CD4-positive, alpha-beta T cell treated with Interleukin-6 for 4 hours (primary cell): ENCODE results near the gene MDFIC.

Source experiments
- DNase-seq: peaks from one replicate; pipeline ENCODE4 v3.0.0-alpha.2; 2020; ENCODE audit warnings: mixed read lengths

MDFIC gene

DNA sequence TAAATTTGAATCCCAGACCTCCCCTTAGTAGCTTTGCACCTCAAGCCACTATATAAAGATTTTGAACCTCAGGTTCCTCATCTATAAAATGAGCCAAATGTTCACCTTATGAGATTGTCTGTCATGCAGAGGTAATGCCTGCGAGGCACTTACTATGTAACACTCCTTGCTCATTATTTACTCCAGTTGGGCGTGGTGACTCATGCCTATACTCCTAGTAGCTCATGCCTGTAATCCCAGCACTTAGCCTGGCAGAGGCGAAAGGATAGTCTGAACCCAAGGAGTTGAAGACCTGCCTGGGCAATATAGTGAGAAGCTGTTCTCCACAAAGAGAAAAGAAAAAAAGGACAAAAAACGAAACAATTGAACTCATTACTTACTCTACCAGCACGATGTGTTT is 82.2 kb downstream of the MDFIC start:
- no peak for DNase-seq

DNA sequence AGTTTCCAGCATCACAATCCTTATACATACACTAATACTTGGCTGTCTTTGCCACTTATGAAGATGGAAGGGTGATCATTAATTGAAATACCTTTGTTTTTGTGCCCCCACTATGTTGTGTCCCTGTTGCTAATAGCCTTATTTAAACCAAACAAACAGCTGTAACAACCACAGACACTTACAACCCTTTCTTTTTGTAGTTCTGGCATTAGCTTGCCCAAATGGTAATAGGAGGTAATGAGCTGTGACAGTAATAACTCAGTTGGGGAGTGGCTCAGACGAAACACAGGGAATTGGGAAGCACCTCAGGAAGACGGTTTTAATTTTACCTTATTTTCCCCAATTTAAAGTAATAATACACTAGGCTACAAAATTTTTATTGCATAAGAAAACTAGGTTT is 83.4 kb downstream of the MDFIC start:
- no peak for DNase-seq

DNA sequence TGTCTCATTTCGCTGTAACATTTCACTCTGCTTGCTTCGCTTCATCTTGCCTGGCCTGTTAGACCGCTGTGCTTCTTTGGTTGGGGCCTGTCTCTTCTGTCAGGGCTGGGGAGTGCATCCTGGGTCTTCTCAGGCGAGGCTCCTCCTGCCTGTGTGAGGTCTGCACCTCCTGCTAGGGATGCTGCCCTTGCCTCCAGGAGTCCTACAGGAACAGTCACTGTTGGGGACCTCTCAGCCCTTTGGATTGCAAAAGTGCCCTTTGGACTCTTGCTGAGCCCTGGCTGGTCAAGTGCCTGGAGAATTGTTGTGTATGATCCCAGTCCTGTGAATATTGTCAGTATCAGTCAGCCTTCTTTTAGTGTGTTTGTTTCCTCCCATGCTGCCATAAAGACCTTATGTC is 84.1 kb downstream of the MDFIC start:
- DNase-seq: no peak

DNA sequence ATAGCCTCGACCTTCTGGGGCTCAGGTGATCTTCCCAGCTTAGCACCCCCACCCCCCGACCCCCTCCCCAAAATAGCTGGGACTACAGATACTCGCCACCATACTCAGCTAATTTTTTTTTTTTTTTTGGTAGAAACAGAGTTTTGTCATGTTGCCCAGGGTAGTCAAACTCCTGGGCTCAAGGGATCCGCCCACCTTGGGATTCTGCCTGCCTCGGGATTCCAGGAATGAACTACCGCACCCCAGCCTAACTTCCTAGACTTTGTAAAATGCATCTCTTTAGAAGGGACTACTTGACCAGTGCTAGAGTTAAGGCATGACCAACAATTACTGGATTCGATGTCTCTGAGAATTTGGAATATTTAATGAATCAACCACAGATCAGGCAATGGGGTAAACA is 85.9 kb downstream of the MDFIC start:
- no peak for DNase-seq

DNA sequence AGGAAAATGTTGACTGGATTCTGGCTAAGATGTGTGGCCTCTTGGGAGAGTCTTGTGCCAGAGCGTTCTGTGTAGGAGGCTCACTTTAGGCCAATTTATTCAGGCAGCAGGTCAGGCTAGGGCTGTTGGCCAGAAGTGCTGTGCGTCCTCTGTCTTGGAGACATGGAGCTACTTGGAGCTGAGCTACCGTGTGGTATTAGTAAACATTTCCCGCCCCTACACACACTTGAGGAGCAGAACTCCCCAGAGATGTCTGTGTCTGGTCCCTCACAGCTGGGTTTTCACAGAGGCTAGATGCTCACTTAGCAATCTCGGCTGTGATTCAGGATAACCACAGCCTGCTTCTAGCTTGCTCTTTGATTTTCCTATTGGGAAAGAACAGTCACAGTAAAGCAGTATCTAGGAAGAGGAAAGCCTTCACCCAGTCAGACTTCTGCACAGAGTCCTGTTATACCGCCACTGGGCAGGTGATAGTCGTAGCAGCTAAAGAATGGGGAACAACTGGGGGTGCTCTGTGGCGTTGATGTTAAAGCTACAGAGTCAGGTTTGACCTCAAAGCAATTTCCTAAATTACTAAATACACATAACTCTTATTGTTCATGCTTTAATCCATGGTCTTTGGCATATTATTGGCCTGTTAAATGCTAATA is 86.7 kb downstream of the MDFIC start:
- no peak for DNase-seq

DNA sequence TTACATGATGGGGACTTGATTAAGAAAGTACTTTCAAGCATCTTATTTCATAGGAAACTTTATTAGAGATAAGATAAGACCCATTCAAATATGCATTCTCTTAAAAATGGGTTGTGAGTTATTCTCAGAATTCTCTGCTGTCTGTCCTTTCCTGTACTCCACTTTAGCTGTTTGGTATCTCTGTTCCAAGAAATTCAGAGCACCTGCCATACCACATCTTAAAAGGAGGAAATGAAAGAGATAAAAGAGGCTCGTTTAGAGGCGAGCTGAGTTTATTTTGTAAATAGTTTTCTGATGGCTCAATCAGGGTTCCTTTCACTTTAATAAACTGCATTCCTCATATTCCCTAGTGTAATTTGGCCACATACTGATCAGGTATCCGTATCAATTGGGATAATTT is 87.2 kb downstream of the MDFIC start:
- no peak for DNase-seq

DNA sequence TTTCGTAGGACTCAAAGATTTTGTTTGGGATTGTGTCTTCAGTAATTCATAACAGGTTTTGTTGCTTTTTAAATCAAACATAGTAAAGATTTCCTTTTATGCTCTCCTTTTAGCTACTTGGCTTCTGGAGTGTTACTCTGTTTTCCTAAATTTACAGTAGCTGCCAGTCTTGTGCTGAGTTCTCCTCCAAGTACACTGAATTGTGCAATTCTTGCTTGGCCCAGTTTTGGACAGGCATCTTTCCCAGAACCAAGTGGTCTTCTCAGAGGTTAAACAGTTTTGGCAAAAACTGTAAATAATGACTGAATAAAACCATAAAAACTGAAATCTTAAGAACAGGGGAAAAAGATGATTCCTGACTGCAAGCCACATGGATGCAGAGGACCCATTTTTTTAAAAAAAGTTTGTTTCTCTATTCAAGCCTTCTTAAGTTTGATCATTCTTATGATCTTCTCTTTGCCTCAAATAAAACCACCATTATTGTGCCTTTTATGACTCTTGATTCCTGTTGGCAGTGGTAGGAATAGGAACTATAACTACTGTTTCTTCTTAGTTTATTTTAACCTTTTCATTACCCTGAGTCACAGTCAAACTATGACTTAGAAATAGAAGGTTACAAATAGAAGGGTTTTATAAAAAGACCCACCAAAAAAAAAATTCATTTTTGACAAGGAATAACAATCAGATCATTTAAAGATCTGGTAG is 88.0 kb downstream of the MDFIC start:
- no peak for DNase-seq

DNA sequence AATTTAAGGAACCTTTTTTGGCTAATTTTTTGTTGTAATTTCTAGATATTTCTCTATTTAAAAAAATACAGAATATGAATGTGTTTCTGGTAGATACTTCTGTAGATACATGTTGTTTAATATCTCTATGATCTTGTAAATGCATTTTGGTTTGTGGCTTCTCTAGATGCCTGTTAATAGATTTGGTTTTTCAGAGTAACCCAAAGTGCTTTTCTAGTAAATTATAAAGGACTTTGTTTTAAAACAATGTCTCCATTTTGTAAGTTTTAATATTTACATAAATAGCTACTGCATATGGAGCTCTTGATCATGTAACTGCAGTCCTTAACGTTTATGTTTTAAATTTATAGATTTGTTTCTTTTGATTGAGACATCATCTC is 88.5 kb downstream of the MDFIC start:
- no peak for DNase-seq

DNA sequence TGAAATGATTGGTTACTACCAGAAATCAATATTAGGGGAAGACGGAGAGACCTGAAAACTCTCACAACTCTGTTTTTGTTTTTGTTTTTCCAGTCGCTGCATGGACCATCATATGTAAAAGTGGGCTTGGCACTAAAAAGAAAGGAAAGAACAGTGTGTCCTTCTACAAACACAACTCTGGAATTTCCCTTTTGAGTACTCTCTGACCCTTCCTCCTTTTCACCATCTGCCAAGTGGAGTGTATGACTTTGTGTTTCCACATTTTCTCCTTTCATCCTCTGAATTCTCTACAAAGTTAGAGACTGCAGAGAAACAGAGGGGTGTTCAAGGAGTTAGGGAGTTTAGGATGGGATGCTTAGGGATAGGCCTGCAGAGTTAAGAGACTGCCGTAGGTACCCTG is 92.0 kb downstream of the MDFIC start:
- no peak for DNase-seq

DNA sequence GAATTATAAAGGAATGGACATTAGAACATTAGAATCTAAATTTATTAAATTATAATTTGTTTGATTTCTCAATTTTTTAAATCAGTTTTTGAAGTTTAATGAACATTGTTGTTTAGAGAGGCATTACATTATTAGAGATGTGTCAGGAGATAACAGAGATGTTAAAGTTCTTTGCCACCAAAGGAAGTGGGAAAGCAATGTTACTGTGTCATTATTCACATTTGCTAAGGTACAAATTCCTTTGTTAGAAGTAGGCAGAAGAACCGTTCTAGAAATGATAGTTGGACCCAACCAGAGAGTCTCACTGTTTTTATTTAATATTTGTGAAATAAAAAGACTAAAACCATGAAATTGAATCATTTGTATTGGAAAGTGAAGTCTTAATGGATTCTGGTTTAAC is 92.9 kb downstream of the MDFIC start:
- no peak for DNase-seq

DNA sequence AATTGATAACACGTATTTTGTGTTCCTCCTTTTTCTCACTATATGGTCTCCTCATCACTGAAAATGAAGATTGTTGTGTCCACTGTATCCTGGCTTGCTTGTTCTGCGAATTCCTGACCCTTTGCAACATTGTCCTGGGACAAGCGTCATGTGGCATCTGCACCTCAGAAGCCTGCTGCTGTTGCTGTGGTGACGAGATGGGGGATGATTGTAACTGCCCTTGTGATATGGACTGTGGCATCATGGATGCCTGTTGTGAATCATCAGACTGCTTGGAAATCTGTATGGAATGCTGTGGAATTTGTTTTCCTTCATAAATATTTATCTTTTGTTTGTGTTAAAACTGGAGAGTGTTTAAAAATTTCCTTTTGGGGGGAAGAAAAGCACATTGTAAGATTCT is 93.7 kb downstream of the MDFIC start:
- no peak for DNase-seq

DNA sequence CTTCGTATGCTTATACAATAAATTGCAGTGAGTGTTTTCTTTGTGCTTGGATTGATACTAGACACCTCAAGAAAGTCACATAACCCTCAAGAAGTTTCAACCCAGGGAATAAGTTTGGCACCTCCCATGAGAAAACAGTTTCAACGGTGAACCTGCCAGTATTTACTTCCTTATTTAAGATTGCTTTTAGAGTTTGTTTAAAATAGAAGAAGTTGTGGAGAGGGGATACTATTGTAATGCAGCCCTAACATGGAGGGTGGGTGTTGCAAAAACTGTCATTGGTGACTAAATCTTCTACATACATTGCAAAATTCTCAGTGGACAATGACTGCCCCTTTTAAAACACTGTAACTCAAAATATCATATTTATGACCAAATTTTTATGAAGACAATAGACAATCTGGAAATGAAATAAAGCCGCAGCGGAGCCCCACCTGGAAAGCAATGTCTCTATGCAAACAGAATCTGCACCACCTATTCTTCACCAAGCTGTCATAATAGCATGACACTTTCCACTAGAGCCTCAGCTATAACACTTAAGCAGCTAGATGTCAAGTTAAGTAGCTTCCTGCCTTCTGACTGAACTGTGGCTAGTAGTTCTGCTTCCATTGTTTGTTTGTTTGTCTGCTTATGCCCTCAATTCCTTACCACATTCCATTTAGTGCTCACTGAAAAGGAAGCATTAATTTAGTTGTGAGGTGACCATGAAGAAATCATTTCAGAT is 98.2 kb downstream of the MDFIC start:
- no peak for DNase-seq

DNA sequence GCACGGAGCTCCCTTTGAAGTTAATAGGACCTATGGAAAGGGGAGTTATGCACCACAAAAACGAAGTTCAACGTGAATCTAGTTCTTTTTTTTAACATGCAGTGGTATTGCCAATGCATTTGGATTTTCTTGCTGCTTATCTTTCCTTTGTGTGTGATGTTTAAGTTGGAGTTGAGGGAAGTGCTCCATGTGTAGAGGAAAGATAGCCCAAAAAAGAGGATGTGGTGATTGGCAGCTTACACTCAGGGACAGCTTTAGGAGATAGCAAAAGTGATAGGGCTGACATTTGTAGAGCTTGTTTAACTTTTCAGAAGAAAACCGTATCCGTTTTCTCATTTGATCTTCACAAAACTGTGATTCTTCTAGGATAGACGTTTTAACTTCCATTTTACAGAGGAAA is 101.3 kb downstream of the MDFIC start:
- no peak for DNase-seq

DNA sequence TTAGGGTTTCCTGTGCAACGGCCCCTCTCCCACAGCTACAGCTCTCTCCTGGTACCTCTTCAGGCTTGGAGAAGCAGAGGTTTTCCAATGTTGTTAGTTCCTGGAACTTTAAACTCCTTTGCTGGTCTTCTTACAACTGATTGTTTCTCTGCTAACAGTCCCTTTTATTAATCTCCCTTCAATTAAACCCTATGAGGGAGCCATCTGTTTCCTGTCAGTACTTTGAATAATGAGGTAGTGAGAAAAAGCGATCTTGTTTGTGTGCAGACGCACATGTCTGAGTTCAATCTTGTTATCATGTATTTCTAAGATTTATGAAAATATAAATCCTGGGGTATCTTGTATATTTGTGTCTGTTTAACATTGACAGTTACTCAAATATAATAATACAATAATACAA is 102.4 kb downstream of the MDFIC start:
- DNase-seq: no peak

DNA sequence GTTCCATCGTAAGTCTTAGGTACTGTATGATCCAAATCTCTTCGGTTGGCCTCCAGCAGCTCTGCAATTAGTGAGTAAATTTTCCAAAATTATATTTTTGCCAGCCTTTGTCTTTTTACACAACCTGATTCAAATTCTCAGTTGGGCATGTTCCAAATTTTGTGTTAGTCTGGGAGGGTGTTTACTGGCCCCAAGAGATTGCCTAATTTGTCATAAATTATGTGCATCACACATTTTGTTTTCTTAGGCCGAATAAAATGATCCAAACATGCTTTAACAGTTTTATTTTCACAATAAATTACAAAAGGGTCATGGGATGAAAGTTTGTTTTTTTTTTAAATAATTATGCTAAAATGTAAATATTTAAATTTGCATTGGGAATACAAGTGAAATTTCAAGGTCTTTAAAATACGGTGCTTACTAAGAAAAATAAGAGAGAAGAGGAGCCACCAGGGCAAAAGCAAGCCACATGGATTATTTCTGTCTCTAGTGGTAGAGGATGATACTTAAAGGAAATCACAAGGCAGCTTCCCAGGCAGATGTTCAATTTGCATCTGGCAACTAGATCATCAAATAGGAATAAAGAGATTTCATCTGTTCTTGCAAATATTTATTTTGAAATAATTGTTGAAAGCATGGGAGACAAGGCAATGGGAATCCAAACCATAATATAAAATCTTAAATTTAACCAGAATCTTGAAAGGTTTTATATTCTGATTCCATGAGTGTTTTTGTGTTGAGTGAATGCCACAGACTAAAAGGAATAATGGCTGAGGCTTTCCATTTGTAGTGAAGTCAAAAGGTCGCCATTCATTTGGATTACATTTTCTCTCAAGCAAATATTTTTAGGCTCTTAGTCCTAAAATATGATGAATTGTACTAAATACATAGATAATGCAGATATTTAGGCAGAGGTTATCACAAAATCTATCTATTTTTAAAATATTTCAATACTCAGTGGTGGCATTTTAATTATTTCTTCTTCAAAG is 111.1 kb downstream of the MDFIC start:
- no peak for DNase-seq

DNA sequence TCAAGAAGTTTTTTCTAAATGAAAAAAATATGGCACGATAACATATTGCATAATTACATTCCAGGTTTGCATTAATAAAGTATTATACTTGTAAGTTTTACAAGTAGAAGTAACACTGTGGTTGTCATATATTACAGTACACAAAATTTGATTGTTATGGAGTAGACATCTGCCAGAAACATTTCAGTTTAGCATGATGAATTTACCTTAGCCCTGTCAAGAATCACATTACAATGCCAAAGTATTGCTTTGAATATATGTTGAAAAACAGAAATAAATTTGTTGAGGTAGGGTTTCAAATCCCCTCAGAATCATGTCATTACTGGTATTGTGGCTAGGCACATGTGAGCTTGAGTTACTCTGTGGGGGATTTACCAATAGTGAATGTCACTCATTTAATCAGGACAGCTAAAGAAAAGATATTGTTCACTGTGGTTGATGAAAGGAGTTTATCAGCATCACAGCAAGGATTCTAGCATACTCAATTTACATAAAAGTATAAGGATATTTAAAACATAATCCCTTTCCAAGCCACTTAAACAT is 112.1 kb downstream of the MDFIC start:
- no peak for DNase-seq

DNA sequence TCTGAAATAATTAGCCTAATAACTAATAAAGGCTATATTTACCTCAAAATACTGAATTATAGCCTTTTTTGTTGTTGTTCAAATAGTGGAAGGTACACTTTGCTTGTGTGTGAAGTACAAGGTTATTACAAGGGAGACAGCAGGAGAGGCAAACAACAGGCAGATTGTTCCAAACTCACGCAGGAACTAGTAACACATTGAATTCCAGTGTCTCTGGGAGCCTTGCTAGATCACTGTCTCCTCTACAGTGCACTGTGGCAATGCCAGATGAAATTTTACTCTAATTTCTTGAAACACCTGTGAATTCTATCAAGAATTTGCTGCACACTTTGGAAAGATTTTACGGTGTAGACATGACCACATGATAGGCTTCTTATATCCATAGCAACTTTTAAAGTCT is 112.6 kb downstream of the MDFIC start:
- no peak for DNase-seq

DNA sequence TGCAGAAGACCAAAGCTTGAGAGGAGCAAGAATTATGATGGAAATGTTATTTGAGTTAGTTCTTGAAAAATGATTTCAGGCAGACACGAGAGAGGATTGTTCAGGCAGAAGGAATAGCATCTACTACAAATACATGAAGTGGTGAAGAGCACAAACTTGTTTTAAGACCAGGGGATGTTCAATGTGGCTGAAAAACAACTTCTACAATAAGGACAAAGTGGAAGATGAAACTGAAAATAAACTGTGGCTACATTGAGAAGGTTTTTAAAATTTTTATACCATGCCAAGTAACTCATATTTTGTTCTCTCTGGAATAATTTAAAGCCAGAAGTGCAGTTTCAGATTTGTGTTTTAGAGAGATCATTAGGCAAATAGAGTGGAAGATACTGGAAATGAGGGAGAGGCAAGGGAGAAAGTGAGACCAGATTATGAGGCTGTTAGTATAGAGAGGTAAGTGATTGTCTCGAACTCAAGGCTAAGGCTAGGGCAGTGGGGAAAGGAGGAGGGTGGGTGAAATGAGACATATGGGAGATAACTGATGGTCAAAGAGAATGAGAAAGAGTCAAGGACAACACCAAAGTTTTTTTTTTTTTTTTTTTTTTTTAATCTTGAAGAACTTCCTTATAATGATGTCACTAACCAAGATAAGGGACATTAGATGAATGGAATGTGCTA is 115.4 kb downstream of the MDFIC start:
- no peak for DNase-seq

DNA sequence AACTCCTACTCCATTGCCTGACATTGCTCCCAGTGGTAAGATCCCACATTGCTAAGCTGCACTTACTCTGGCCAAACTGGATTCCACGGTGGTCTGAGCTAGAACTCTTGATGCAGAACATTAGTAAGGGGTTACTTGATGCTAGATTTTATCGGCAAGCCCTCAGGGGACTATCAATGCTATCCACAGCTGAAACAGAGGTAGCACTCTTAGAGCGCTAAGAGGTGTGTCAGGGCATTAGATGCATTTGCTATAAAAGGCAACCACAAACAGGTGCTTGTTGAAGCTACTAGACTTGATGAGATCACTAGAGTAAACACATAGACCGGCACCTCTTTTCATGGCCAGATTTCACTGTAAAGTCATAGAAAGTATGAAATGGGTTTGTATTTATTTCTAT is 116.3 kb downstream of the MDFIC start:
- DNase-seq: no peak

DNA sequence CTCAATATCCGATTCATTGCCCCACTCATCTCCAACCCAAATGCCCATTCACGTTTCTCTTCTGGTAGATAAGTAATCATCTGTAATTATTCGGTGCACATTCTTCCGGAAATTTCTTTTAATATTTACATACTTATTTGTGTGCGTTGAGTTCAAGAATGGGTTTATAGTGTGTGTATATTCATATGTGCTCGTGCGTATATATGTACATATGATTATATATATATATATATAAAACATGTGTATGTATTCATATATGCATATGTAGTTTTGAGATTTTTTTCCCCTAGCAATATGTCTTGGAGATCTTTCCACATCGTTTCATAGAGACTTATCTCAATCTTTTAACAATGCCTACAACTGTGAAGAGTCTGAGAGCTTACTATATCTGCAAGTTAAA is 118.2 kb downstream of the MDFIC start:
- DNase-seq: no peak

DNA sequence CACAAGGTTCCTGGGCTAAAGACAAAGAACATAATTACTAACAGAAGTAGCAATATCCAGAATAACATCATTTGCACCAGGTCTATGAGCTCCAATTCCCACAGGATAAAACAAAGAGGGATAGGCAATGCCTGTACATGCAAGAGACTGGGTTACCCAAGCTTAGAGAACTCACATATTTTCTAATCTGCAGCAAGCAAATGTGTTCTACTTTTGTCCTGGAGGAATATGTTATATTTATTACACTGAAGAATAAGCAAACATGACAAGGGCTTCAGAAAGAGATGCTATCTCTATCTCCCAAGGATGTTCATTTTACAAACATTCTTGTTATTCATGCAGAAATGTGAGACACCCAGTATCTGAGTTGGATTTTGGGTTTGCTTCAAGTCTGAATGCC is 118.6 kb downstream of the MDFIC start:
- no peak for DNase-seq

DNA sequence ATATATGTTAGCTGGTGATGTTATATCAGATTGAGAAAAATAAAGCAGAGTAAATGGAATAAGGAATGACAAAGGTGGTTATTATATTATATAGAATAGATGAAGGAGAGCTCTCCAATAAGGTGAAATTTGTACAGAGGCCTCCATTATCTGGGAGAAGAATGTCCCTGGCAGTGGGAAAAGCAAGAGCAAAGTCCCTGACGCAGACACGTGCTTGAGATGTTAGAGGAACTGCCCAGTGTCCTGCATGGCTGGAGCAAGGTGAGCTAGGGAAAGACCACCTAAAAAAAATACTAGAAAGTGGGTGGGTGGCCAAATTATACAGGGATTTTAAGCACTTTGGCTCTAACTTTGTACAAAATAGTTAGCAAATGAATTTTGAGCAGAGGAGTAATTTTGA is 120.7 kb downstream of the MDFIC start:
- no peak for DNase-seq
